Ovary (tissue), 9 donors: Measurements from ENCODE around the gene ZC3H7B. TPM values are rescaled to one million over a fixed set of nuclear protein-coding genes. Genes with fewer than 3 reads are reported as not detected.

Source experiments
- DNase-seq, 5 donors: peaks; one replicate each; pipeline ENCODE4 v3.0.0-alpha.2; 2019 to 2020
- H3K27ac ChIP-seq, 2 donors: fragments of 200-600 bp; one replicate each; pipeline versions ENCODE4 v1.5.1 to v1.8.0; 2019 to 2022
- H3K27me3 ChIP-seq: fragments of 200-600 bp; one replicate; pipeline ENCODE4 v1.8.0; 2022
- H3K36me3 ChIP-seq: fragments of 200-600 bp; sonication (generic); one replicate; pipeline ENCODE4 v1.5.1; 2019
- H3K4me1 ChIP-seq: one replicate; pipeline ENCODE4 v1.8.1; 2013; ENCODE audit warnings: mild to moderate bottlenecking, moderate library complexity; ENCODE audit not compliant: insufficient read depth
- H3K4me3 ChIP-seq: fragments of 200-600 bp; sonication (generic); one replicate; pipeline ENCODE4 v1.5.1; 2017
- H3K9me3 ChIP-seq, 2 donors: fragments of 200-600 bp in 1 of 2; sonication (generic) in 1 of 2; one replicate each; pipeline versions ENCODE4 v1.5.1 to v1.8.1; 2013 to 2019; ENCODE audit warnings: mild to moderate bottlenecking in 1 of 2, moderate library complexity in 1 of 2
- CTCF ChIP-seq, 3 donors: fragments of 450-650 bp in 2 of 3; fragments of 200-600 bp in 1 of 3; IDR thresholded peaks; one replicate each; pipeline versions ENCODE4 v1.5.1 to v1.8.0; 2016 to 2022; ENCODE audit warnings: antibody characterized with exemption in 3 of 3, mild to moderate bottlenecking in 1 of 3
- EP300 ChIP-seq: sonication (generic); formaldehyde crosslinking; IDR thresholded peaks from one replicate; pipeline ENCODE4 v1.6.1; 2017; ENCODE audit warnings: antibody characterized with exemption
- POLR2A ChIP-seq: fragments of 450-650 bp; IDR thresholded peaks from one replicate; pipeline ENCODE4 v1.6.1; 2017; ENCODE audit warnings: antibody characterized with exemption, mild to moderate bottlenecking, moderate library complexity
- WGBS, 3 donors: extraction: QIAGEN DNeasy Blood & Tissue Kit in 1 of 3; methylation state at CpG; one replicate each; pipeline versions ENCODE4 v1.1.5 to v1.1.7; 2013 to 2017; 5-methylcytosine and 5-hydroxymethylcytosine counted together
- intact Hi-C, 4 donors: fragments of 100-400 bp; cut with DNase I; formaldehyde crosslinking; loops; one replicate each; pipeline versions ENCODE4 v1.11.0 to v1.15.1; 2022 to 2023
- polyA plus RNA-seq, 2 donors: library from polyadenylated mRNA; stranded (reverse); fragments of 200-250 nt in 1 of 2; fragments of 350-450 nt in 1 of 2; fragmentation: Illumina TruSeq in 1 of 2; extraction: RNeasy Lipid Tissue Mini Kit (QIAGEN cat#74804) in 1 of 2; gene quantifications; one replicate each; pipeline ENCODE4 v1.2.3, GENCODE V29; 2013 to 2014
- total RNA-seq, 7 donors: library from RNA; depleted of rRNA in 2 of 7; stranded (reverse); fragments of >200 nt in 2 of 7; fragmentation: NEBNext Ultra II Directional in 3 of 7; extraction: Animal tissue kit (Norgen Biotek cat#: 25700) in 3 of 7; gene quantifications; one replicate each; pipeline versions ENCODE4 v1.1.0 to v1.2.4, GENCODE V29; 2016 to 2023
- donor health status: DM: no; HTN: no; CAD: no; lungs with moderate emphysema.
- donor health status: DM: no; HTN: no; CAD: no.
- donor health status: Bipolar disorder and iron deficiency.
- donor health status: DM: yes; HTN: yes; CAD: no.
- donor health status: DM: no; HTN: no; CAD: no.
- donor health status: DM: yes; HTN: yes; CAD: no.

Gene ZC3H7B
- total and polyA plus RNA-seq, 9 donors: 27.3 to 96.5 (median 73.2) TPM

- H3K9me3 ChIP-seq: no peaks in the 10 kb centered on the region
- H3K4me3 ChIP-seq: no peak overlapping the region
- H3K4me1 ChIP-seq: no peaks in the 10 kb centered on the region
- no peak for TF ChIP-seq EP300
- TF ChIP-seq POLR2A: no peak
- no peak for TF ChIP-seq CTCF (IDR thresholded peaks at IDR 0.05)
- intact Hi-C loops: no loop called here
- no peaks in the 10 kb centered on the region for H3K36me3 ChIP-seq
- no peak for DNase-seq
- no peak overlapping the region for H3K27ac ChIP-seq
- no peaks in the 10 kb centered on the region for H3K27me3 ChIP-seq
- WGBS, 3 donors: 78 to 83% (median 82%) methylated on average over 12 of the region's 12 CpGs
Observed at GRCh38 chr22:41261541-41262249, 39.6 kb upstream of the ZC3H7B start.

GRCh38 chr22:41262250-41262765, 39.0 kb upstream of the ZC3H7B start:
- WGBS, 3 donors: 88 to 92% (median 91%) methylated on average over 15 of the region's 15 CpGs
- no peak for TF ChIP-seq CTCF (IDR thresholded peaks at IDR 0.05)
- no peak for TF ChIP-seq POLR2A
- no peak for TF ChIP-seq EP300
- Histone ChIP-seq H3K9me3 (no peaks in the 10 kb centered on the region), H3K27ac (no peak overlapping the region), H3K4me3 (no peak overlapping the region), H3K27me3 (no peaks in the 10 kb centered on the region), H3K36me3 (no peaks in the 10 kb centered on the region), H3K4me1 (no peaks in the 10 kb centered on the region)
- DNase-seq: no peak
- intact Hi-C loops: no loop called here

- no peak for DNase-seq
- intact Hi-C loops: no loop called here
- H3K36me3 ChIP-seq: no peaks in the 10 kb centered on the region
- 84 to 97% (median 96%) methylated on average over 2 of the region's 2 CpGs for WGBS, 3 donors
- H3K27ac ChIP-seq: no peak overlapping the region
- no peak overlapping the region for H3K4me3 ChIP-seq
- TF ChIP-seq CTCF (IDR thresholded peaks at IDR 0.05) (no peak), EP300 (no peak)
- H3K27me3 ChIP-seq: no peaks in the 10 kb centered on the region
- no peaks in the 10 kb centered on the region for H3K4me1 ChIP-seq
- no peaks in the 10 kb centered on the region for H3K9me3 ChIP-seq
Observed at GRCh38 chr22:41263704-41264103, 37.6 kb upstream of the ZC3H7B start.

- no peak for DNase-seq
- Histone ChIP-seq H3K27ac (no peak overlapping the region), H3K27me3 (no peaks in the 10 kb centered on the region), H3K4me1 (no peaks in the 10 kb centered on the region), H3K9me3 (no peaks in the 10 kb centered on the region), H3K36me3 (no peaks in the 10 kb centered on the region), H3K4me3 (no peak overlapping the region)
- intact Hi-C loops: no loop called here
- TF ChIP-seq CTCF (IDR thresholded peaks at IDR 0.05) (no peak), EP300 (no peak), POLR2A (no peak)
- 82 to 86% (median 83%) methylated on average over 12 to 15 of the region's 15 CpGs for WGBS, 3 donors
Observed at GRCh38 chr22:41264408-41264941, 36.9 kb upstream of the ZC3H7B start.
